Body of pancreas (tissue), 4 donors: ENCODE results near the gene PSKH1.

Experiments used
- CTCF ChIP-seq, 7 experiments: fragments of 450-650 bp in 4 of 7; fragments of 200-600 bp in 3 of 7; sonication (generic) in 3 of 7; IDR thresholded peaks; one replicate each; pipeline ENCODE4 v1.5.1; 2016 to 2019; ENCODE audit warnings: antibody characterized with exemption in 7 of 7
- POLR2A ChIP-seq, 3 donors: fragments of 450-650 bp; IDR thresholded peaks; one replicate each; pipeline ENCODE4 v1.6.1; 2016; ENCODE audit warnings: antibody characterized with exemption in 3 of 3, mild to moderate bottlenecking in 2 of 3

GRCh38 chr16:67907397-67908180 lies 14.5 kb downstream of the PSKH1 start:
- TF ChIP-seq CTCF (IDR thresholded peaks at IDR 0.05) (no peak), POLR2A (IDR thresholded peaks at IDR 0.05) (no peak)
